HL-60 (cell line): Measurements from ENCODE around the gene SPIRE1.

Experiments
- DNase-seq, 2 experiments: peaks; one replicate each; pipeline ENCODE4 v3.0.0-alpha.2; 2010 to 2020; ENCODE audit warnings: low read depth in 1 of 2, low spot score in 1 of 2
- H3K27ac ChIP-seq: fragments of 250-450 bp; sonication (Bioruptor Pico); replicated peaks from 2 replicates; pipeline ENCODE4 v1.5.1; 2020; ENCODE audit warnings: mild to moderate bottlenecking, moderate library complexity
- H3K27me3 ChIP-seq: fragments of 250-450 bp; sonication (Bioruptor Pico); 2 replicates; pipeline ENCODE4 v1.5.1; 2021; ENCODE audit warnings: mild to moderate bottlenecking, moderate library complexity; ENCODE audit not compliant: insufficient read depth, poor library complexity, severe bottlenecking
- H3K4me3 ChIP-seq: replicated peaks from 2 replicates; pipeline ENCODE4 v1.5.1; 2011; ENCODE audit warnings: mild to moderate bottlenecking, control low read depth, low read length; ENCODE audit not compliant: insufficient read depth
- CTCF ChIP-seq: IDR thresholded peaks from one replicate; pipeline ENCODE4 v1.5.1; 2011; ENCODE audit warnings: low read length, control low read depth, inconsistent platforms; ENCODE audit not compliant: insufficient read depth
- GABPA ChIP-seq: IDR thresholded peaks from 2 replicates; pipeline ENCODE4 v1.6.1; 2012; ENCODE audit warnings: low read depth
- POLR2AphosphoS5 ChIP-seq: IDR thresholded peaks from 2 replicates; pipeline ENCODE4 v1.6.1; 2012; ENCODE audit warnings: low read depth
- REST ChIP-seq: IDR thresholded peaks from 2 replicates; pipeline ENCODE4 v1.6.1; 2012; ENCODE audit warnings: low read depth; ENCODE audit not compliant: insufficient replicate concordance
- SPI1 ChIP-seq: IDR thresholded peaks from 2 replicates; pipeline ENCODE4 v1.6.1; 2012; ENCODE audit warnings: low read depth, mild to moderate bottlenecking, borderline replicate concordance

SPIRE1 gene

GRCh38 chr18:12397254-12397653 lies 260.7 kb downstream of the SPIRE1 start:
- Histone ChIP-seq H3K4me3 (no peak overlapping the region), H3K27ac (no peak overlapping the region), H3K27me3 (peaks cover 20% of the 10 kb centered on the region)
- no peak for TF ChIP-seq SPI1
- TF ChIP-seq REST, result no peak
- no peak for TF ChIP-seq GABPA
- TF ChIP-seq POLR2AphosphoS5, result no peak
- no peak for TF ChIP-seq CTCF
- DNase-seq, result no peak
